Right lobe of liver (tissue), 4 donors: ENCODE data around the gene ZNF488.

Source experiments
- CTCF ChIP-seq, 4 donors: fragments of 200-600 bp in 3 of 4; fragments of 450-650 bp in 1 of 4; IDR thresholded peaks; one replicate each; pipeline versions ENCODE4 v1.5.1 to v1.8.0; 2016 to 2022; ENCODE audit warnings: antibody characterized with exemption in 4 of 4, mild to moderate bottlenecking in 2 of 4
- POLR2A ChIP-seq: fragments of 450-650 bp; IDR thresholded peaks from one replicate; pipeline ENCODE4 v1.6.1; 2017; ENCODE audit warnings: antibody characterized with exemption, mild to moderate bottlenecking
- donor health status: DM: no; HTN: no; CAD: no.
- donor health status: DM: no; HTN: no; CAD: no.
- donor health status: DM: no; HTN: yes; CAD: no.

GRCh38 chr10:47357131-47357582 is 26.9 kb downstream of the ZNF488 start:
- no peak for TF ChIP-seq CTCF (IDR thresholded peaks at IDR 0.05)
- TF ChIP-seq POLR2A = no peak
